B cell (primary cell): Measurements from ENCODE around the gene ANO9. TPM values are rescaled to one million over a fixed set of nuclear protein-coding genes. Genes with fewer than 3 reads are reported as not detected.
A peak's percentile ranks its signal among the peaks of the same experiment; 100 is the strongest.

Experiments
- ATAC-seq: fragments of 200-7000 bp; cut with Tn5 transposase; one replicate; pipeline ENCODE4 v1.10.0; 2021; ENCODE audit warnings: low read depth, mild to moderate bottlenecking, moderate number of reproducible peaks, moderate library complexity
- CTCF ChIA-PET: fragments of 350-600 bp; sonication (Branson Sonifier 250); formaldehyde crosslinking; loops from one replicate; lab custom pipeline; 2021; ENCODE audit warnings: antibody characterized with exemption, inconsistent platforms; lab: Charles Lee
- POLR2A ChIA-PET: fragments of 350-600 bp; sonication (Branson Sonifier 250); formaldehyde crosslinking; loops from one replicate; lab custom pipeline; 2021; ENCODE audit warnings: antibody characterized with exemption; lab: Charles Lee
- DNase-seq: peaks from one replicate; pipeline ENCODE4 v3.0.0; 2013
- H2AFZ ChIP-seq: 2 replicates; pipeline ENCODE4 v1.6.1; 2012; ENCODE audit warnings: mild to moderate bottlenecking, low read depth, low read length; ENCODE audit not compliant: insufficient read depth, poor library complexity, severe bottlenecking
- H3K27ac ChIP-seq, 2 donors: 1 replicate in 1 of 2; 2 replicates in 1 of 2; pipeline ENCODE4 v1.5.1; 2012 to 2013; ENCODE audit warnings: low read length in 2 of 2, mild to moderate bottlenecking in 2 of 2, moderate library complexity in 1 of 2
- H3K27me3 ChIP-seq, 4 experiments: fragments of 200-600 bp in 1 of 4; sonication (generic) in 1 of 4; replicated peaks in 1 of 4; 1 replicate in 2 of 4; 2 replicates in 2 of 4; pipeline versions ENCODE4 v1.6.1 to v1.7.0; 2013 to 2016; ENCODE audit warnings: low read length in 3 of 4, mild to moderate bottlenecking in 2 of 4, mixed read lengths in 1 of 4, moderate library complexity in 1 of 4; ENCODE audit not compliant: insufficient read depth in 4 of 4, control insufficient read depth in 3 of 4; ENCODE audit errors: control extremely low read depth in 1 of 4
- H3K36me3 ChIP-seq, 2 experiments: replicated peaks in 1 of 2; 1 replicate in 1 of 2; 2 replicates in 1 of 2; pipeline versions ENCODE4 v1.6.1 to v1.7.1; 2013; ENCODE audit warnings: low read length in 1 of 2; ENCODE audit not compliant: insufficient read depth in 2 of 2, control insufficient read depth in 1 of 2; ENCODE audit errors: control extremely low read depth in 1 of 2, extremely low read depth in 1 of 2
- H3K4me1 ChIP-seq, 2 donors: fragments of 200-600 bp in 1 of 2; sonication (generic) in 1 of 2; 1 replicate in 1 of 2; 2 replicates in 1 of 2; pipeline versions ENCODE4 v1.5.1 to v1.6.1; 2013 to 2017; ENCODE audit warnings: low read length in 2 of 2; ENCODE audit not compliant: control insufficient read depth in 2 of 2, insufficient read depth in 2 of 2
- H3K4me2 ChIP-seq: replicated peaks from 2 replicates; pipeline ENCODE3; 2012; ENCODE audit warnings: mild to moderate bottlenecking, low read depth, low read length; ENCODE audit not compliant: poor library complexity, severe bottlenecking
- H3K4me3 ChIP-seq, 5 experiments: fragments of 200-600 bp in 1 of 5; sonication (generic) in 1 of 5; 1 replicate in 3 of 5; 2 replicates in 2 of 5; pipeline versions ENCODE4 v1.5.1 to v1.7.0; 2011 to 2016; ENCODE audit warnings: low read length in 4 of 5, mild to moderate bottlenecking in 4 of 5, low read depth in 2 of 5, control low read depth in 1 of 5, moderate library complexity in 1 of 5; ENCODE audit not compliant: insufficient read depth in 1 of 5; ENCODE audit errors: control extremely low read depth in 1 of 5, extremely low read depth in 1 of 5
- H3K79me2 ChIP-seq: fragments of 200-600 bp; sonication (generic); one replicate; pipeline ENCODE4 v1.6.0; 2016; ENCODE audit warnings: low read length; ENCODE audit not compliant: control insufficient read depth, insufficient read depth
- H3K9ac ChIP-seq: fragments of 200-600 bp; sonication (generic); 2 replicates; pipeline ENCODE4 v1.6.1; 2017; ENCODE audit warnings: mild to moderate bottlenecking, low read length, moderate library complexity
- H3K9me3 ChIP-seq, 3 donors: one replicate each; pipeline versions ENCODE4 v1.6.1 to v1.7.1; 2013; ENCODE audit warnings: low read length in 2 of 3; ENCODE audit not compliant: control insufficient read depth in 2 of 3, insufficient read depth in 1 of 3; ENCODE audit errors: control extremely low read depth in 1 of 3
- H4K20me1 ChIP-seq: 2 replicates; pipeline ENCODE4 v1.6.0; 2012; ENCODE audit warnings: mild to moderate bottlenecking, low read length; ENCODE audit not compliant: insufficient read depth, control insufficient read depth, poor library complexity, severe bottlenecking
- H3K27ac Mint-ChIP-seq: one replicate; pipeline ENCODE4 v1.8.0; 2021; ENCODE audit warnings: mixed read lengths
- H3K27me3 Mint-ChIP-seq: one replicate; pipeline ENCODE4 v1.8.0; 2021; ENCODE audit warnings: mixed read lengths
- H3K4me1 Mint-ChIP-seq: one replicate; pipeline ENCODE4 v1.8.0; 2021; ENCODE audit warnings: mixed read lengths
- H3K4me3 Mint-ChIP-seq: one replicate; pipeline ENCODE4 v1.8.0; 2021; ENCODE audit warnings: mixed read lengths
- H3K9me3 Mint-ChIP-seq: one replicate; pipeline ENCODE4 v1.8.0; 2022; ENCODE audit warnings: mixed read lengths; ENCODE audit not compliant: insufficient read depth
- EZH2 ChIP-seq: IDR thresholded peaks from 2 replicates; pipeline ENCODE4 v1.6.1; 2012; ENCODE audit warnings: borderline replicate concordance, low read depth, mild to moderate bottlenecking, moderate library complexity, low read length; ENCODE audit not compliant: insufficient read depth, poor library complexity, severe bottlenecking
- WGBS: methylation state at CpG from one replicate; pipeline ENCODE4 v1.1.5; 2013; ENCODE audit warnings: missing lambda C conversion rate; ENCODE audit not compliant: insufficient coverage; 5-methylcytosine and 5-hydroxymethylcytosine counted together
- intact Hi-C: fragments of 100-400 bp; cut with micrococcal nuclease; formaldehyde crosslinking; loops from one replicate; pipeline ENCODE4 v1.10.0; 2022
- polyA plus RNA-seq: library from polyadenylated mRNA; depleted of rRNA; stranded (reverse); fragments of >200 nt; gene quantifications from 2 replicates; pipeline ENCODE4 v1.2.3, GENCODE V29; 2012
- total RNA-seq, 2 donors: library from RNA; stranded (reverse); fragments of 120-200 nt in 1 of 2; gene quantifications; 1 replicate in 1 of 2; 2 replicates in 1 of 2; pipeline versions ENCODE4 v1.2.3 to v1.2.4, GENCODE V29; 2013 to 2022
- TF ChIP-seq, protein P1 (sequence below): fragments of 200-600 bp; IDR thresholded peaks from one replicate; pipeline ENCODE4 v1.8.0; 2022; ENCODE audit warnings: antibody characterized with exemption, mild to moderate bottlenecking

ANO9 gene
- total and polyA plus RNA-seq, 2 donors (not counting 1 experiment from before 2014, with no cell fraction given), result 62.0 to 107 TPM

DNA sequence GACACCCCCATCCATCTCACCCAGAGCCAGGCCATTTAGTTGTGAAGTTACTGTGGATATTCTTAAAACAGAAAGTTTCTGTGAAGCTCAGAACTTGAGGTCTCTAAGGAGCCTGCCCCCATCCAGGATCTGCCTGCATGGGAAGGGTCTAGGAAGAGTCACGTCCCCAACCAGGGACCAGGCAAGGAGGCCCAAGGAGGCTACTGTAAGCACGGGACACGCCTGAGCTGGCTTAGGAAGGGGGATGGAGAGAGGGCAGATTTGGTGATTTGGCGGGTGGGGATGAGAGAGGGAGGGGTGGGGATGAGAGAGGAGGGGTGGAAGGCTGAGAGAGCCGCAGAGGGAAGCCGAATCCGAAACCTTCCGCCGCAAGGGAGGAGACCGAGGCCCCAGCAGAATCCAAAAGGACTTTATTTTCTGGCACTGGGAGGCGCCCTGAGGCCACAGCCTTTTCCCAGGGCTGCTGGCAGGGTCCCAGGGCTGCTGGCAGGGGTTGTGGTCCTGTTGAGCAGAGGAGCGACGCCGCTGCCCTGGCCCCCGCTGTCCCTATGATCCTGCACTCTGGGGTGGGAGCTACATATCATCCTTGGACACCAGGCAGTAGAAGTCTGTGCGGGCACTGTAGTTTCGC is 36.4 kb downstream of the ANO9 start:
- ChIA-PET POLR2A (interaction anchor here (0.6 to 2.2 kb wide), 4 partner anchors 9 to 310 kb away, joined by 4 to 15 read pairs (median 13); partner anchors contain the start of genes BET1L, RIC8A and SIGIRR), CTCF (interaction anchor here (1.6 to 3.0 kb wide), 3 partner anchors 44 to 155 kb away, joined by 3 to 34 read pairs (median 8); partner anchors contain the start of gene PTDSS2)
- TF ChIP-seq, protein P1, sequence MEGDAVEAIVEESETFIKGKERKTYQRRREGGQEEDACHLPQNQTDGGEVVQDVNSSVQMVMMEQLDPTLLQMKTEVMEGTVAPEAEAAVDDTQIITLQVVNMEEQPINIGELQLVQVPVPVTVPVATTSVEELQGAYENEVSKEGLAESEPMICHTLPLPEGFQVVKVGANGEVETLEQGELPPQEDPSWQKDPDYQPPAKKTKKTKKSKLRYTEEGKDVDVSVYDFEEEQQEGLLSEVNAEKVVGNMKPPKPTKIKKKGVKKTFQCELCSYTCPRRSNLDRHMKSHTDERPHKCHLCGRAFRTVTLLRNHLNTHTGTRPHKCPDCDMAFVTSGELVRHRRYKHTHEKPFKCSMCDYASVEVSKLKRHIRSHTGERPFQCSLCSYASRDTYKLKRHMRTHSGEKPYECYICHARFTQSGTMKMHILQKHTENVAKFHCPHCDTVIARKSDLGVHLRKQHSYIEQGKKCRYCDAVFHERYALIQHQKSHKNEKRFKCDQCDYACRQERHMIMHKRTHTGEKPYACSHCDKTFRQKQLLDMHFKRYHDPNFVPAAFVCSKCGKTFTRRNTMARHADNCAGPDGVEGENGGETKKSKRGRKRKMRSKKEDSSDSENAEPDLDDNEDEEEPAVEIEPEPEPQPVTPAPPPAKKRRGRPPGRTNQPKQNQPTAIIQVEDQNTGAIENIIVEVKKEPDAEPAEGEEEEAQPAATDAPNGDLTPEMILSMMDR, result no peak
- TF ChIP-seq EZH2, result no peak
- peaks cover 10% of the 10 kb centered on the region for H4K20me1 ChIP-seq
- intact Hi-C loops, result no loop called here
- H3K4me2 ChIP-seq, result peak overlapping the region; percentile 97
- no peak overlapping the region for H3K27ac ChIP-seq
- peaks cover 0 to 6% (median 0%) of the 10 kb centered on the region in 3 donors for H3K9me3 ChIP-seq
- 93% methylated on average over 12 of the region's 17 CpGs for WGBS
- no peak overlapping the region for H2AFZ ChIP-seq
- peaks cover 7 to 19% of the 10 kb centered on the region in 2 donors for H3K4me1 ChIP-seq
- H3K27me3 ChIP-seq, result peaks cover 0 to 11% (median 0%) of the 10 kb centered on the region in 4 experiments
- Mint-ChIP-seq H3K4me3 (peak overlapping the region; percentile 60), H3K9me3 (no peaks in the 10 kb centered on the region), H3K27me3 (no peaks in the 10 kb centered on the region), H3K27ac (peak overlapping the region; percentile 59), H3K4me1 (peaks cover 7% of the 10 kb centered on the region)
- H3K4me3 ChIP-seq, result no peak overlapping the region
- H3K79me2 ChIP-seq, result no peaks in the 10 kb centered on the region
- DNase-seq (no peak), ATAC-seq (no peak)
- no peak overlapping the region for H3K9ac ChIP-seq
- no peaks in the 10 kb centered on the region for H3K36me3 ChIP-seq
